GM12865 (cell line): ENCODE measurements around the gene ZNF660.

Experiments
- DNase-seq: peaks from one replicate; pipeline ENCODE4 v3.0.0; 2010; ENCODE audit warnings: low read depth
- H3K4me3 ChIP-seq: 2 replicates; pipeline ENCODE4 v1.5.1; 2011; ENCODE audit warnings: mild to moderate bottlenecking, low read depth, low read length, control low read depth
- TF ChIP-seq, protein P1 (sequence below): IDR thresholded peaks from 2 replicates; pipeline ENCODE4 v1.5.1; 2011; ENCODE audit warnings: low read length, control low read depth, low read depth, inconsistent platforms; ENCODE audit not compliant: insufficient read depth; ENCODE audit errors: missing control alignments

ZNF660 gene

DNA sequence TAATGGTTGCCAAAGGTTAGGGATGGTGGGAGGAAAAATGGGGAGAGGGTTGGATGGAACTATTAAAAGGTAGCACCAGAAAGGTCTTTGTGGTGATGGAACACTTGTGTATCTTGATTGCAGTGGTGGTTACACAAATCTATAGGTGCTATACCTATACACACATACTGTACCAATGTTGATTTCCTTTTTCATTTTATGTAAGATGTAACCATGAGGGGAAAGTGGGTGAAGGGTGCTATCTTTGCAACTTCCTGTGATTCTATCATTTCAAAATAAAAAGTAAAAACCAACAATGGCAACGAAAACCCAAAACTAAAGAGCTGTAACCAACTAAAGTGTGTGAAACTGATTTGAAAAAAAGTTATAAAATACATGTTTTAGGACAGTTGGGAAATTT is 63.0 kb downstream of the ZNF660 start:
- no peak for DNase-seq
- H3K4me3 ChIP-seq = peak overlapping the region; percentile 98
- TF ChIP-seq, protein P1, sequence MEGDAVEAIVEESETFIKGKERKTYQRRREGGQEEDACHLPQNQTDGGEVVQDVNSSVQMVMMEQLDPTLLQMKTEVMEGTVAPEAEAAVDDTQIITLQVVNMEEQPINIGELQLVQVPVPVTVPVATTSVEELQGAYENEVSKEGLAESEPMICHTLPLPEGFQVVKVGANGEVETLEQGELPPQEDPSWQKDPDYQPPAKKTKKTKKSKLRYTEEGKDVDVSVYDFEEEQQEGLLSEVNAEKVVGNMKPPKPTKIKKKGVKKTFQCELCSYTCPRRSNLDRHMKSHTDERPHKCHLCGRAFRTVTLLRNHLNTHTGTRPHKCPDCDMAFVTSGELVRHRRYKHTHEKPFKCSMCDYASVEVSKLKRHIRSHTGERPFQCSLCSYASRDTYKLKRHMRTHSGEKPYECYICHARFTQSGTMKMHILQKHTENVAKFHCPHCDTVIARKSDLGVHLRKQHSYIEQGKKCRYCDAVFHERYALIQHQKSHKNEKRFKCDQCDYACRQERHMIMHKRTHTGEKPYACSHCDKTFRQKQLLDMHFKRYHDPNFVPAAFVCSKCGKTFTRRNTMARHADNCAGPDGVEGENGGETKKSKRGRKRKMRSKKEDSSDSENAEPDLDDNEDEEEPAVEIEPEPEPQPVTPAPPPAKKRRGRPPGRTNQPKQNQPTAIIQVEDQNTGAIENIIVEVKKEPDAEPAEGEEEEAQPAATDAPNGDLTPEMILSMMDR = no peak

DNA sequence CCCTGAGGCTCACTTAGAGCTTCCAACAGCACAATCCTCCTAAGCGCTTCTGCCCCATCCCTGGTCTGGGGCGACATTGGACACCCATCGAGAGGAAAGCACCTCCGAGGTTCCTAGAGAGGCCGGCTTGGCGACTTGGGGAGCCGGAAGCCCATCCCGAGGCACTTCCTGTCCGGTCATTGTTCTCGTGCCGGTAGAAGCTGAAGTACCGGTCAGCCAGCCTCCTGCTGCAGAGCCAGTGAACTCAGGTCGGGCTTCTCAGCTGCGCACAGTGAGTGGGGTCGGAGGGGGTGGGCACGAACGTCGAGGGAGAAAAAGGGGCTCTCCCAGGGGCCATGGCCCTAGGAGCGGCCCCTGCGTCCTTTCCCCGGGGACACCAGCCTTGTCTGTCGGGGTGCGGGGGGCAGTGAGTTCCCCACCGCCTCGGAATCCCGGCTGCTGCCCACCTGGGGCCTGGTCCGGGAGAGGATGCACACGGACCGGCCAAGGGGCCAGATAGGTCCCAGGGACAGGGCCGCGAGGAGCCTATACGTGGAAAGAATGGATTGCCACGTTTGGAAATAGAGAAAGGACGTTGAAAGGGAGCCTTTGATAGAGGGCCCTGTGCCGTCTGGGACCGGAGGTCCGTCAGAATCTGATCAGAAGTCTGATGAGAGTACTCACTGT is 63.9 kb downstream of the ZNF660 start, which contains the start of gene ZNF35:
Gene ZNF35 (plus strand): TSS at position 169 of the 666 bp plus-strand sequence. CDS start 2,336 bp downstream, outside the sequence.
- peak; percentile 93 for DNase-seq
- TF ChIP-seq, protein P1 = no peak

More for the DNA sequence above, 63.9 kb downstream of the ZNF660 start, which contains the start of gene ZNF35:
- H3K4me3 ChIP-seq = peak within 1 kb of the TSS; percentile 98
